Measurements from ENCODE around the gene ADIPOR2.

Gene ADIPOR2, protein sequence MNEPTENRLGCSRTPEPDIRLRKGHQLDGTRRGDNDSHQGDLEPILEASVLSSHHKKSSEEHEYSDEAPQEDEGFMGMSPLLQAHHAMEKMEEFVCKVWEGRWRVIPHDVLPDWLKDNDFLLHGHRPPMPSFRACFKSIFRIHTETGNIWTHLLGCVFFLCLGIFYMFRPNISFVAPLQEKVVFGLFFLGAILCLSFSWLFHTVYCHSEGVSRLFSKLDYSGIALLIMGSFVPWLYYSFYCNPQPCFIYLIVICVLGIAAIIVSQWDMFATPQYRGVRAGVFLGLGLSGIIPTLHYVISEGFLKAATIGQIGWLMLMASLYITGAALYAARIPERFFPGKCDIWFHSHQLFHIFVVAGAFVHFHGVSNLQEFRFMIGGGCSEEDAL

DNA sequence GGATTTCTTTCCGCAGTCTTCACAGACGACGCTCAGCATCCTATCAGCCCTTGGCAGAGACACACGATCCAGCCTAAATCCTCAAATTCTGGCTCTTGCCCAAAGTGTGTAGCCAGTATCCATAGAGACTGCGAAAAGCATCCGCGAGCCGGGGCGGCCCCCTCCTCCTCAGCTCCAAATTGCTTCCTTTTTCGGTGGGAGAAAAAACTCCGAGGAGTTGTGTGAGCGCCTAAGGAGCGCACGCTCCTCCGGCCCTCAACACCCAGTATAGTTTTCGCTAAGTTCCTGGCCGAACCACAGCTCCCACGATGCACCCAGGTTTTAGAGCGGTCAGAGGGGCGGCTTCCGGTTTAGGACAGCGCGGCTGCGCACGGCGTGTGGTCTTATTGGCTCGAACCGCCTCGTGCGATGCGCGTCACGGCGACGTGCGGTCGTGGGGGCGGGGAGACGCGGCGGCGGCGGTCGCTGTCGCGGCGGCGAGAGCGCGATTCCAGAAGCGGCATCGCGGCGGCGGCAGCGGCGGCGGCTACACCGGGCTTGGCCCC is at the start of gene ADIPOR2:
TSS of gene ADIPOR2 (plus strand) at position 493 of the 545 bp plus-strand sequence. CDS start 63,274 bp downstream, outside the sequence.
- peak within 1 kb of the TSS; percentile 92 for H3K4me3 ChIP-seq

DNA sequence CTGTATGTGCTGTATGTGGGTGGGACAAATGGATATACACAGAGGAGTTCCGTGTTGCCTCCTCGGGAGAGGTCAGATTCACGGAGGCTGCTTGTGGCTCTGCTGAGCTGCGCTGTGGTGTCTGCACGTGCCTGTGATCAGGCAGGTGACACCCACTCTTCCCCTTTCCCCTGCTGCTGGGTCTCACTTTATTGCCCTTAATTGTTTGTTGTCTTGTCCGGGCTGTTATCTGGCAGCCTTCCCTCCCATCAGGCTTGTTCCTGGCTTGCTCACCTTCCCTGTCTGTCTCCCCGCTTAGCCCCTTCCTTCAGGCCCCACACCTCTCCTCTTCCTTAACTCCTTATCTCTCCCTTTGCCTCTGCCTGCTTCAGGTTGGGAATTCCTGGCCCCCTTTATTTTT is 48.4 kb upstream of the ADIPOR2 start:
- Histone ChIP-seq H4K20me1 (no peaks in the 10 kb centered on the region), H3K4me1 (peaks cover 30% of the 10 kb centered on the region)

More for the DNA sequence above, at the start of gene ADIPOR2:
- Histone ChIP-seq H3K9me3 (no peaks in the 10 kb centered on the region), H3K4me2 (peak within 1 kb of the TSS; percentile 90), H3K27me3 (no peaks in the 10 kb centered on the region), H3K9ac (peak within 1 kb of the TSS; percentile 96), H3K27ac (peak within 1 kb of the TSS; percentile 96), H3K36me3 (peaks cover 13% of the 10 kb centered on the region; the same call in 1 of the 2 replicates), H3K4me1 (peaks cover 45% of the 10 kb centered on the region), H4K20me1 (peaks cover 46% of the 10 kb centered on the region)
- TF ChIP-seq Cebpa-rat (IDR thresholded peaks at IDR 0.05) = no peak

DNA sequence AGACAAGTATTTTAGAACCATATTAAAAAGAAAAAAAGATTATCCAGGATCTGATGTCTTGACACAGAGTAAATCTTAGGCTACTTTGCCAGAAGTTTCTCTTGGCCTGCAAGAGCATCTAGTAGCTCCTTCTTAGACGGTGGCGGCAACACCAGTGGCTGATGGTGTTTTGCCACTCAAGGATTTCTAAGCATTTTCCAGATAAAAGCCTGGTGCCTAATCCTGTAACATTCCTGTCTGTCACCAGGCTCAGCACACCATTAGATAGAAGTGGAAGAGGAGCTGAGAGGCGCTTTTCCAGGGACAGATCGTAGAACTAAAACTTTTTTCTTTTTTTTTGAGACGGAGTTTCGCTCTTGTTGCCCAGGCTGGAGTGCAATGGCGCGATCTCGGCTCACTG is 47.8 kb upstream of the ADIPOR2 start:
- H3K36me3 ChIP-seq = no peaks in the 10 kb centered on the region
- H3K27ac ChIP-seq = no peak overlapping the region
- H3K9ac ChIP-seq = no peak overlapping the region
- H3K9me3 ChIP-seq = no peaks in the 10 kb centered on the region
- no peaks in the 10 kb centered on the region for H3K27me3 ChIP-seq
- no peak overlapping the region for H3K4me2 ChIP-seq
- H4K20me1 ChIP-seq = no peaks in the 10 kb centered on the region
- H3K4me1 ChIP-seq = peaks cover 31% of the 10 kb centered on the region
- no peak for TF ChIP-seq Cebpa-rat (IDR thresholded peaks at IDR 0.05)
- no peak overlapping the region for H3K4me3 ChIP-seq

More for the DNA sequence above, 48.4 kb upstream of the ADIPOR2 start:
- Histone ChIP-seq H3K27ac (no peak overlapping the region), H3K4me3 (no peak overlapping the region), H3K36me3 (no peaks in the 10 kb centered on the region), H3K9me3 (no peaks in the 10 kb centered on the region), H3K4me2 (no peak overlapping the region), H3K27me3 (no peaks in the 10 kb centered on the region), H3K9ac (no peak overlapping the region)
- no peak for TF ChIP-seq Cebpa-rat (IDR thresholded peaks at IDR 0.05)

DNA sequence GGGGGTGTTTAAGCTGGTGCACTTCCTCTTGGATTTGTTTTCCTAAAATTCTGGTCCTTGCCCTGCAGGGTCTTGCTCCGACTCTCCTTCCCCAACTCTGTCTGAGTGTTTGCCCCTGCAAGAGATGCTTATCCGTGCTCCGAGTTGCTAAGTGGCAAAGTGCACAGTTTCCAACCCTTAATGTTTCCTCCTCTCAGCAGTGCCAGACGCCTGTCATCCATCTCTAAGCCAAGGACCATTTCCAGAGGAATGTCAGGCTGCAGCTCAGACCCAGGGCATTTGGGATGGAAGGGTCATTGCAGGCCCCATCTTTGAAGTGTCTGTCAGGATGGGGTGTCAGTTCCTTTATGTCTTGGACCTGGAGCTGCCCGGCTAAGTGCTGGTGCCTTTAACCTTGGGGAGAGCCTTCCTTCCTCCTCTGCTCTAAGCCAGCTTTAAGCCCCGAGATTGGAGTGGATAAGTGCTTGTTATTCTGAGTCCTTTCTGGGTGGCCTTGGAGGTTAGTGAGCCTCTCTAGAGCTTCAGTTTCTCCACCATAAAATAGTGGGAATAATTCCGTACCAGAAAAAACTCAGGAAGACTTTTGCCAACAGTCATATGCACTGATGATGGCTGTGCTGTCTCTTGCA is 46.9 kb upstream of the ADIPOR2 start:
- Histone ChIP-seq H3K36me3 (no peaks in the 10 kb centered on the region), H3K27me3 (no peaks in the 10 kb centered on the region), H3K27ac (no peak overlapping the region), H4K20me1 (no peaks in the 10 kb centered on the region), H3K9me3 (no peaks in the 10 kb centered on the region), H3K9ac (no peak overlapping the region), H3K4me2 (peak overlapping the region; percentile 50; the same call in 1 of the 2 replicates), H3K4me1 (peaks cover 31% of the 10 kb centered on the region), H3K4me3 (no peak overlapping the region)
- no peak for TF ChIP-seq Cebpa-rat (IDR thresholded peaks at IDR 0.05)

DNA sequence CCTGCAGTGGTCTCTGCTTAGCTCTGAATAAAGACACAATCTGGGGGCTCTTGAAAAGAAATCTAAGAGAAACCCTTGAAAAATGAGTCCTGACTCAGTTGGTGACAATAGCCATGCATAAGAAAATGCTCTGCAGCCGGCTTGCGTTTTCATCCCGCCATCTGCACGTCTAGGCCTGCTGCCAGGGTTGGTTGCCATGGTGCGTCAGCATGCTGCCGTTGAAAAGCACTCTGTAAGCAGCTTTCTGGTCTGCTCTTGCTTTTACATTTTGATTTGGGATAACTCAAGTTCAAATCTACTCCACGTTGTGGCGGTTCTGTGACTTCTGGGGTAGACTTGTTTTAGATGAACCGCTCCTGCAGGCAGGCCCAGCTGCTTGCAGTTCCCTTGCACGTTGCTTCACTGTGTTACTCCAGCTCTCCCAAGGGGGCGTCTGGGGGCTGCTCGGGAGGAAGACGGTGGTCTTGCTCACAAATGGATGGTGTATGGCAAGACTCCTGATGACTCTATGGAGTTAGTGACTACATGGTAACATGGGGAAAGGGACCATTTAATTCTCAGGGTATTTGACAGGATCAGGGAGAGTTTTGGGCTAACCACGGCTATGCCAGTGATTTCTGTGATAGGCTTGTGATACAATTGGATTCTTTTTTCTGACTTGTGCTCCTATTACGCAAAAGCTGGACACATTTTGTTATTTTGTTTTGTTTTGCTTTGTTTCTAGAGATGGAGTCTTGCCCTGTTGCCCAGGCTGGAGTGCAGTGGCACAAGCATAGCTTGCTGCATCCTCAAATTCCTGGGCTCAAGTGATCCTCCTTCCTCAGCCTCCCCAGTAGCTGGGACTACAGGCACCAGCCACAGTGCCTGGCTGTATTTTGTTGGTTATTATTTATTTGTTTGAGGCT is 46.1 kb upstream of the ADIPOR2 start:
- Histone ChIP-seq H3K9ac (no peak overlapping the region), H3K36me3 (no peaks in the 10 kb centered on the region), H3K9me3 (no peaks in the 10 kb centered on the region), H3K4me3 (no peak overlapping the region), H3K4me2 (peak overlapping the region; percentile 50), H3K27ac (no peak overlapping the region), H4K20me1 (no peaks in the 10 kb centered on the region), H3K27me3 (no peaks in the 10 kb centered on the region), H3K4me1 (peaks cover 31% of the 10 kb centered on the region)
- TF ChIP-seq Cebpa-rat (IDR thresholded peaks at IDR 0.05) = no peak

DNA sequence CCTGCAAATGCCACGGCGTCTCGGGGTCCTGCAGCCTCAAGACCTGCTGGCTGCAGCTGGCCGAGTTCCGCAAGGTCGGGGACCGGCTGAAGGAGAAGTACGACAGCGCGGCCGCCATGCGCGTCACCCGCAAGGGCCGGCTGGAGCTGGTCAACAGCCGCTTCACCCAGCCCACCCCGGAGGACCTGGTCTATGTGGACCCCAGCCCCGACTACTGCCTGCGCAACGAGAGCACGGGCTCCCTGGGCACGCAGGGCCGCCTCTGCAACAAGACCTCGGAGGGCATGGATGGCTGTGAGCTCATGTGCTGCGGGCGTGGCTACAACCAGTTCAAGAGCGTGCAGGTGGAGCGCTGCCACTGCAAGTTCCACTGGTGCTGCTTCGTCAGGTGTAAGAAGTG is 45.1 kb upstream of the ADIPOR2 start:
- H3K9ac ChIP-seq = no peak overlapping the region
- no peaks in the 10 kb centered on the region for H3K9me3 ChIP-seq
- H3K36me3 ChIP-seq = no peaks in the 10 kb centered on the region
- TF ChIP-seq Cebpa-rat (IDR thresholded peaks at IDR 0.05) = no peak
- no peaks in the 10 kb centered on the region for H4K20me1 ChIP-seq
- H3K27ac ChIP-seq = no peak overlapping the region
- H3K4me3 ChIP-seq = no peak overlapping the region
- peaks cover 31% of the 10 kb centered on the region for H3K4me1 ChIP-seq
- H3K27me3 ChIP-seq = no peaks in the 10 kb centered on the region
- peak overlapping the region; percentile 50 for H3K4me2 ChIP-seq

DNA sequence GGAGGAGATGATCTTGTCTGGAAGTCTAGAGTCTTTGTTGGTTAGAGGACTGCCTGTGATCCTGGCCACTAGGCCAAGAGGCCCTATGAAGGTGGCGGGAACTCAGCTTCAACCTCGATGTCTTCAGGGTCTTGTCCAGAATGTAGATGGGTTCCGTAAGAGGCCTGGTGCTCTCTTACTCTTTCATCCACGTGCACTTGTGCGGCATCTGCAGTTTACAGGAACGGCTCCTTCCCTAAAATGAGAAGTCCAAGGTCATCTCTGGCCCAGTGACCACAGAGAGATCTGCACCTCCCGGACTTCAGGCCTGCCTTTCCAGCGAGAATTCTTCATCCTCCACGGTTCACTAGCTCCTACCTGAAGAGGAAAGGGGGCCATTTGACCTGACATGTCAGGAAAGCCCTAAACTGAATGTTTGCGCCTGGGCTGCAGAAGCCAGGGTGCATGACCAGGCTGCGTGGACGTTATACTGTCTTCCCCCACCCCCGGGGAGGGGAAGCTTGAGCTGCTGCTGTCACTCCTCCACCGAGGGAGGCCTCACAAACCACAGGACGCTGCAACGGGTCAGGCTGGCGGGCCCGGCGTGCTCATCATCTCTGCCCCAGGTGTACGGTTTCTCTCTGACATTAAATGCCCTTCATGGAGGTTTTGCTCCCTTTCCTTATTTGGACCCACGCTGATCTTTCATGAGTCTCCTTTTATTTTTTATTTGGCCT is 44.1 kb upstream of the ADIPOR2 start:
- H3K9me3 ChIP-seq = no peaks in the 10 kb centered on the region
- H3K36me3 ChIP-seq = no peaks in the 10 kb centered on the region
- H3K4me2 ChIP-seq = peak overlapping the region; percentile 57
- no peak overlapping the region for H3K27ac ChIP-seq
- no peak for TF ChIP-seq Cebpa-rat (IDR thresholded peaks at IDR 0.05)
- peaks cover 31% of the 10 kb centered on the region for H3K4me1 ChIP-seq
- H3K9ac ChIP-seq = no peak overlapping the region
- no peaks in the 10 kb centered on the region for H3K27me3 ChIP-seq
- H4K20me1 ChIP-seq = no peaks in the 10 kb centered on the region
- H3K4me3 ChIP-seq = no peak overlapping the region

DNA sequence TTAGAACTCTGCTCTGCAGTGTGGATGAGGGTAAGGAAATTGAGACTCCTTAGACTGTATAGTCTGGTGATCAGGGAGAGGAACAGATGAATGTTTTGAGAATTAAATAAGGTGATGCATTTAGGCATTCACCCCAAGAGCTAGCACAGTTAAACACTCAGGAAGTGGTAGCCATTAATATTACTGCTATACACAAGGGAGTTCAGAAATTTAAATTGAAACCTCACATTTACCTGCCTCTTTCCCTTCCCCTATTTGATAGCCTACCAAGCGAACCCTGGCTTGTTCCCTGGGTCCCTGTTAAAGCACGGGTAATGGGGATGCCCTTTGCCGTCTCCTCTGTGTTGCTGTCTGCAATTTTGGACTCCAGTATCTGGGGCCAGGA is 43.6 kb upstream of the ADIPOR2 start:
- H3K27ac ChIP-seq = no peak overlapping the region
- H3K4me3 ChIP-seq = no peak overlapping the region
- H4K20me1 ChIP-seq = no peaks in the 10 kb centered on the region
- no peak for TF ChIP-seq Cebpa-rat (IDR thresholded peaks at IDR 0.05)
- H3K4me2 ChIP-seq = peak overlapping the region; percentile 57
- H3K9ac ChIP-seq = no peak overlapping the region
- H3K36me3 ChIP-seq = no peaks in the 10 kb centered on the region
- H3K4me1 ChIP-seq = peaks cover 31% of the 10 kb centered on the region
- no peaks in the 10 kb centered on the region for H3K27me3 ChIP-seq
- H3K9me3 ChIP-seq = no peaks in the 10 kb centered on the region

Data from BLaER1 (cell line).